ENCODE results near the gene OR2G2.

The OR2G2 gene

GRCh38 chr1:247576514-247576913, 11.6 kb upstream of the OR2G2 start:
- no peak overlapping the region for H3K4me3 ChIP-seq
- H3K27me3 ChIP-seq (ENCODE audit: low read depth), result no peaks in the 10 kb centered on the region
- peak in 1 of 2 experiments; percentile 14 for DNase-seq (ENCODE audit: low spot score in 2 of 2)
- no peaks in the 10 kb centered on the region for H3K9me3 ChIP-seq
- no peaks in the 10 kb centered on the region for H3K36me3 ChIP-seq (replicated peaks)
- H3K4me1 ChIP-seq, result no peaks in the 10 kb centered on the region
- in situ Hi-C loops (cut with MboI; ENCODE audit: low sequenced_read_pairs), result no loop called here

GRCh38 chr1:247578946-247579460, 9.2 kb upstream of the OR2G2 start:
- no peak for DNase-seq (ENCODE audit: low spot score in 2 of 2)
- H3K27me3 ChIP-seq (ENCODE audit: low read depth), result no peaks in the 10 kb centered on the region
- H3K4me3 ChIP-seq, result no peak overlapping the region
- in situ Hi-C loops (cut with MboI; ENCODE audit: low sequenced_read_pairs), result no loop called here
- no peaks in the 10 kb centered on the region for H3K4me1 ChIP-seq
- no peaks in the 10 kb centered on the region for H3K36me3 ChIP-seq (replicated peaks)
- H3K9me3 ChIP-seq, result no peaks in the 10 kb centered on the region

- Histone ChIP-seq H3K27me3 (ENCODE audit: low read depth) (no peaks in the 10 kb centered on the region), H3K4me1 (no peaks in the 10 kb centered on the region), H3K36me3 (replicated peaks) (no peaks in the 10 kb centered on the region), H3K4me3 (no peak within 1 kb of the TSS), H3K9me3 (no peaks in the 10 kb centered on the region)
- in situ Hi-C loops (cut with MboI; ENCODE audit: low sequenced_read_pairs), result no loop called here
- DNase-seq (ENCODE audit: low spot score in 2 of 2), result no peak
These were observed 17.1 kb downstream of the OR2G2 start, which contains the start of gene OR2G3 for GRCh38 chr1:247605286-247605685. TSS of gene OR2G3 (plus strand) at chr1:247605586. CDS start at chr1:247605586, 0 bp downstream.

- Histone ChIP-seq H3K4me3 (no peak overlapping the region), H3K36me3 (replicated peaks) (no peaks in the 10 kb centered on the region), H3K27me3 (ENCODE audit: low read depth) (no peaks in the 10 kb centered on the region), H3K9me3 (no peaks in the 10 kb centered on the region), H3K4me1 (no peaks in the 10 kb centered on the region)
- no peak for DNase-seq (ENCODE audit: low spot score in 2 of 2)
- in situ Hi-C loops (cut with MboI; ENCODE audit: low sequenced_read_pairs), result no loop called here
These were observed 25.2 kb downstream of the OR2G2 start for GRCh38 chr1:247613405-247613804.

GRCh38 chr1:247614625-247615024, 26.5 kb downstream of the OR2G2 start:
- no peak for DNase-seq (ENCODE audit: low spot score in 2 of 2)
- Histone ChIP-seq H3K4me3 (no peak overlapping the region), H3K4me1 (no peaks in the 10 kb centered on the region), H3K9me3 (no peaks in the 10 kb centered on the region), H3K27me3 (ENCODE audit: low read depth) (no peaks in the 10 kb centered on the region), H3K36me3 (replicated peaks) (no peaks in the 10 kb centered on the region)
- in situ Hi-C loops (cut with MboI; ENCODE audit: low sequenced_read_pairs), result no loop called here

GRCh38 chr1:247627951-247628350, 39.8 kb downstream of the OR2G2 start:
- Histone ChIP-seq H3K36me3 (replicated peaks) (no peaks in the 10 kb centered on the region), H3K4me3 (no peak overlapping the region), H3K4me1 (no peaks in the 10 kb centered on the region), H3K9me3 (no peaks in the 10 kb centered on the region), H3K27me3 (ENCODE audit: low read depth) (no peaks in the 10 kb centered on the region)
- in situ Hi-C loops (cut with MboI; ENCODE audit: low sequenced_read_pairs), result no loop called here
- no peak for DNase-seq (ENCODE audit: low spot score in 2 of 2)

GRCh38 chr1:247638011-247638410, 49.9 kb downstream of the OR2G2 start:
- H3K4me3 ChIP-seq, result no peak overlapping the region
- no peaks in the 10 kb centered on the region for H3K4me1 ChIP-seq
- no peaks in the 10 kb centered on the region for H3K36me3 ChIP-seq (replicated peaks)
- DNase-seq (ENCODE audit: low spot score in 2 of 2), result no peak
- H3K9me3 ChIP-seq, result no peaks in the 10 kb centered on the region
- H3K27me3 ChIP-seq (ENCODE audit: low read depth), result no peaks in the 10 kb centered on the region
- in situ Hi-C loops (cut with MboI; ENCODE audit: low sequenced_read_pairs), result no loop called here

GRCh38 chr1:247638781-247639180, 50.6 kb downstream of the OR2G2 start:
- in situ Hi-C loops (cut with MboI; ENCODE audit: low sequenced_read_pairs), result no loop called here
- no peaks in the 10 kb centered on the region for H3K36me3 ChIP-seq (replicated peaks)
- no peak for DNase-seq (ENCODE audit: low spot score in 2 of 2)
- no peaks in the 10 kb centered on the region for H3K9me3 ChIP-seq
- H3K27me3 ChIP-seq (ENCODE audit: low read depth), result no peaks in the 10 kb centered on the region
- H3K4me3 ChIP-seq, result no peak overlapping the region
- no peaks in the 10 kb centered on the region for H3K4me1 ChIP-seq
